Osteoblast (primary cell): ENCODE measurements around the gene AMY2A. TPM values are rescaled to one million over a fixed set of nuclear protein-coding genes. Genes with fewer than 3 reads are reported as not detected.

ENCODE experiments used
- small RNA-seq: library from RNA; depleted of rRNA; stranded (forward); fragments of <200 nt; gene quantifications from one replicate; pipeline ENCODE3, GENCODE V24; 2012
- total RNA-seq: library from RNA; depleted of rRNA; stranded (reverse); fragments of >200 nt; gene quantifications from 2 replicates; pipeline ENCODE4 v1.2.3, GENCODE V29; 2012

AMY2A gene
- total RNA-seq, 1 donor: not detected

Small RNAs within 50 kb of the gene (small RNA-seq; reads per million reads assigned to genes)
- not detected for gene AC105272.1

Other genes with a start within 250 kb of the AMY2A start
- 18.5 and 23.3 TPM in 2 replicates for gene RNPC3, start 91.7 kb upstream of the AMY2A start, total RNA-seq
- gene AMY2B, start 45.8 kb upstream of the AMY2A start, total RNA-seq: 6.2 and 6.8 TPM in 2 replicates
- not detected in 2 replicates for gene AMY1A, start 38.3 kb downstream of the AMY2A start, total RNA-seq
- gene AMY1B, start 78.8 kb downstream of the AMY2A start, total RNA-seq: not detected in 2 replicates
- gene AMY1C, start 132.5 kb downstream of the AMY2A start, total RNA-seq: not detected in 2 replicates